NCI-H2196 (cell line): ENCODE results near the gene MYADM.
A peak's percentile ranks its signal among the peaks of the same experiment; 100 is the strongest.
"Not testable (repeated sequence)": the region's sequence is repeated elsewhere in the genome, so short reads cannot be mapped to it uniquely, and the experiment has no call there.

ENCODE experiments used
- DNase-seq: peaks from one replicate; lab custom pipeline; 2025; ENCODE audit not compliant: unreplicated experiment; lab: John Stamatoyannopoulos, UW

Gene MYADM

DNA sequence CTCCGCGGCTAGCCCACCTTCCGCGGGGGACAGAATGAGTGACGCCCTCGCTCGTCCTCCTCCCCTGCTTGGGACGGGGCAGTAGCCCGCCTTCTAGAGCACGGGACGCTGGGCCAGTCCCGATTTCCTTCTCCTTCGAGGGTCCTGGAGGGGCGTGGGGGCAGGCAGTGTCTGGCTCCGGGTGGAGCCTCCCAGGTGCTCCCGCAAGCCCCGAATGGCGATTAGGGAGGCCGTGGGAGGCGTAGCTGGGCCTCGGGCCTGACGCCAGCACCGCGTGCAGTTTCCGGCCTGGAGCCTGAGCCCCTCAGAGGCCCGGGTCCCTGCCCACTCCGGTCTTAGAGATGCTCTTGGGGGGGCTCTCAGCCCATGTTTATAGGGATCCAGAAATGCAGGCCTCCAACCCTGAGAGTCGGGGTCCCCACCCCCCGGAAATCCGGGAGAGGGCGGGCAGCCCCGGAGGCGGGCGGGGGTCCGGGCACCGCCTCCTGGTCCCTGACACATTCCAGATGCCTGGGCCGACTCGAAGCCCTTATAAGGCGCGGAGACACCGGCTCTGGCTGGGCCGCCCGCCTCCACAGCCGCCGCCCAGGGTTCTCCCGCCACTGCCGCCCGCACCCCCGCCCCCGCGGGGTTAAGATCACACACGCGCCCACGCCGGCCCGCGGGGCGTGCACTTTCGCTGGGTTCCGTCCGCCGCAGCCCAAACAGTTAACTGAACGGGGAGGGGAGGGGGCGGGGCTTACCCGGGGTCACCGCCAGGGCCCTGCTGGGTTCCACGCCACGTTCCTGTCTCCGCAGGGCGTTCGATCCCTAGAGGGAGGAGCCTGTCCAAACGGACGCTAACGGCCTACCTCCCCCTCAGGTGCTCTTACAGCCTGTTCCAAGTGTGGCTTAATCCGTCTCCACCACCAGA is 1.5 kb downstream of the MYADM start:
- DNase-seq = peak; percentile 70

GRCh38 chr19:53869805-53870484 is 2.3 kb downstream of the MYADM start:
- not testable (repeated sequence) for DNase-seq

DNA sequence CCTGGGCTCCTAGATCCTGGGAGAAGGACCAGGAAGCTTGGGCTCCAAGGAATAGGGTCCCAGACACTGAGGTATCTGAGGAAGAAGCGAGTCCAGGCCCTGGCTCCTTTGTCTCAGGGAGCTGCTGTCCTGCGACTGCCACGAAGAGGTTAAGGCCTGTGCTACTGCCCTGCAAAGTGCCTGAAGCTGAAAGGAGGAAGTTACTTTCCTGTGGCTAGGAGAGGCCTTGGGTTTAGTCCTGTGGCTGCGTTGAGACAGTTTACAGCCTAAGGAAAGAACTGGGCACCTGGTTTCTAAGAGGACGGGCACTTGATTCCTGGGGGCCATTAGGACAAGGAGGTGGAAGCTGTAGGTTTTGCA is 2.8 kb downstream of the MYADM start:
- DNase-seq = no peak

- DNase-seq = no peak
Observed at GRCh38 chr19:53871454-53871853, 3.8 kb downstream of the MYADM start.

DNA sequence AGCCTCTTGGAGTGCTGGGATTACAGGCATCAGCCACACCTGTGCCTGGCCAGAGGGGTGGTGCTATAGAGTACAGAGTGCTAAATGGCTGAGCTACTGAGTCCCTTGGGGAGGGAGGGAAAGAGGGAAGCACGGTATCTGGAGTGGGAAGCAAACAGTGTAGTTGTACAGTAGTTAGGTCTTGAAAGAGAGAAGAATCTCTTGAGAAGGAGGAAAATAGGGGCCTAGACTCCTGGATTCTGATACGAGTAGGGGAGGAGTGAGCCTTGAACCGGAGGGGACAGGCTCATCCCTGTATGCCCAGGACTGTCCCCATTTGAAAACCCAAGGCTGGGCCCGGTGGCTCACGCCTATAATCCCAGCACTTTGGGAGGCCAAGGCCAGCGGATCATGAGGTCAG is 5.1 kb downstream of the MYADM start:
- DNase-seq = no peak

GRCh38 chr19:53873773-53874605 is 6.3 kb downstream of the MYADM start:
- DNase-seq = no peak

DNA sequence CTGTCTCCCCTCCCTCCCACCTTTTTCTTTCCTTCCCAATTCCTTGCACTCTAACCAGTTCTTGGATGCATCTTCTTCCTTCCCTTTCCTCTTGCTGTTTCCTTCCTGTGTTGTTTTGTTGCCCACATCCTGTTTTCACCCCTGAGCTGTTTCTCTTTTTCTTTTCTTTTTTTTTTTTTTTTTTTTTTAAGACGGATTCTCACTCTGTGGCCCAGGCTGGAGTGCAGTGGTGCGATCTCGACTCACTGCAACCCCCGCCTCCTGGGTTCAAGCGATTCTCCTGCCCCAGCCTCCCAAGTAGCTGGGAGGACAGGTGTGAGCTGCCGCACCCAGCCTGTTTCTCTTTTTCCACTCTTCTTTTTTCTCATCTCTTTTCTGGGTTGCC is 6.9 kb downstream of the MYADM start:
- DNase-seq = no peak

- no peak for DNase-seq
Observed at GRCh38 chr19:53875602-53876325, 8.1 kb downstream of the MYADM start.

DNA sequence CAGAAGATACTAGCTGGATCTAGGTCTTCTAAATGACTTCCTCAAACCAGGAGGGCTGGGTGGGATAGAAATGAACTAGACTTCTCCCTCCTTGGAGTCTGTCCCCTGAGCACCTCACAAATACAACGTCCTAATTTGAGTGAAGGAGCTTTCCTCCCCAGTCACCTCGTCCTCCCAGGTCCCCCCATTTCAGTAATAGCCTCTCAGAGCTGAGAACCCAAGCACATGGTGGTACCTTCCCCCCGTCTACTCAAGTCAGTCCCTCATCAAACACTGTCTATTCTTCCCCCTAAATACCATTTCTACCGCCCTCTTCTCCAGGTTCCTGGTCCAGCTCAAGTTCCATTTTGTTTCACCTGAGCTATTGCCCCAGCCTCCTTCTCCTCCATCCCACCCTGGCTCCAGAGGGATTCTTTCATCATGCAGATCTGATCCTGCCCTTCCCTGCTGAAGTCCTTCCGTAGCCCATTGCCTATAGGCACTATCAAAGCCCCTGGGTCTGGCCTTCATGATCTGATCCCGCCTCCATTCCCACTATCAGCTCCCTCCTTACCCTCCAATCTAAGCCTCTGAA is 9.1 kb downstream of the MYADM start:
- no peak for DNase-seq

GRCh38 chr19:53877361-53877766 is 9.7 kb downstream of the MYADM start:
- no peak for DNase-seq

DNA sequence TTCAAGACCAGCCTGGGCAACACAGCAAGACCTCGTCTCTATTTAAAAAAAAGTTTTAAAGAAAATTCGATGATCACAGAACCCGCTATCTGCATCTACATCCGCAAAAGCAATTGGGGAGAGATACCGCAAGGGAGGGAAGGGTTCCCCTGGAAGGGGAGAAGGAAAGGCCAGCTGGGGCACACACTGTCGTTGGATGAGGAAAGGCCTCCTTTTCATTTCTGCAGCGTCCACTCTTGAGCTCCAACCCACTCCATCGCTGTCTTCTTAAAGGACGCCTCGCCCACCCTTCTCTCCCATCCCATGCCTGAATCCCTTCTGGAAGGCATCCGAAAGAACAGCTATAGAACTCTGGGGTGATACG is 11.1 kb downstream of the MYADM start:
- DNase-seq = no peak

DNA sequence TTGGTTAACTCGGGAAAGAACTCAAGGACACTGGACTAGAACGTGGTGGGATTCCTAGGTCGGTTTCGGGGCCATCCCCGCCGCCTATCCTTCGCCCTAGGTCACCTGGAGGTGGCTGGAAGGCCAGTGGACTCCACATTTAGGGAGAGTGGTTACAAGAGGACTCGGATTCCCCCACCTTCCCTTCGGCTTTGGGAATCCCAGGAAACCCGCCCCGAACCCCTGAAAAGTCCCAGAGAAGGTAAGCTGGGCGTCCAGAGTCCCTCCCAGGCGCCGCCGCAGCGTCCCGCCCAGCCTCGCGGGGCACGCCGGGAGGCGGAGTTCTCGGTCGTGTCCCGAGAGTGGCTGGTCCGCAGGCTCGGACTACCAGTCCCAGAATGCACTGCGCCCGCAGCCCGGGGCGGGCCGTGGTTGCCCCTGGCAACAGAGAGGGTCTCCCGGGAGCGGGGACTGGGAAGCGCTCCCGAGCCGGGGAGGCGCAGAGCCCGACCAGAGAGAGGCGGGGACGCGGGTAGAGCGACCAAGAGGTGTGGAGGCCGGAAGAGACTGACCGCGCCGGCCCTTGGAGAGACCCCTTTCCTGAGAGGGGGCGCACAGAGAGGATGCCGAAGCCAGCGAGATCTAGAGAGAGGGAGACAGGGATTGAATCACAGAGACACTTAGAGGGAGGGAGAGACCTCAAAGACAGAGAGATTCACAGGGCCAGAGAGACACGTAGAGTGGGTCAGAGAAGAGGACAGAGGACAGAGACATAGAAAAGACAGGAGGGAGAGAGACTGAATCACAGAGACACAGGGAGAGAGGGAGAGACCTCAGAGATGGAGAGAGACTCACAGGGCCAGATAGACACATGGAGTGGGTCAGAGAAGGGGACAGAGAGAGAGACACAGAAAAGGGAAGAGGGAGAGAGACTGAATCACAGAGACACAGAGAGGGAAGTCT is 11.7 kb downstream of the MYADM start:
- peak; percentile 84 for DNase-seq

DNA sequence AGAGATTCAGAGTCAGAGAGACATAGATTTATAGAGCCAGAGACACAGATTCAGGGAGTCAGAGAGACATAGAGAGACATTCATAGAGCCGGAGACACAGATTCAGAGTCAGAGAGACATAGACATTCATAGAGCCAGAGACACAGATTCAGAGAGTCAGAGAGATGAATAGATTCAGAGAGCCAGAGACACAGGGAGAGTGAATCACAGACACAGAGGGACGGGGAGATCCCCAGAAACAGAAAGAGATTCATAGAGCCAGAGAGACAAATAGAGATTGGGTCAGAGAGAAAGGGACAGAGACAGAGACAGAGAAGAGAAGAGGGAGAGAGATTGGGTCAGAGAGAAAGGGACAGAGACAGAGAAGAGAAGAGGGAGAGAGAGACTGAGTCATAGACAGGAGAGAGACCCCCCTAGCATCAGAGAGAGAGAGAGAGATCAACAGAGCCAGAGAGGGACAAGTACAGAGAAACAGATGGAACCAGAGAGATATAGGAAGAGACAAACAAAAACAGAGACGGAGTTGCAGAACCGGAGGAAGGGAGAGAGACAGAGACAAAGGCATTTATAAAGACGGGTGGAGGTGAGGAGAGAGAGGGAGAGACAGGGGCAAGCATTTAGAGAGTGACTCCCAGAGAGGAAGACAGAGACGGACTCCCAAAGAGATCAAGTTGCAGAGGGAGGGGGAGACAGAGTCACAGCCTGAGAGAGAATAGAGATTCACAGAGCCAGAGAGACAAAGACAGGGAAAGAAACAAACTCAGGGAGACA is 13.2 kb downstream of the MYADM start:
- DNase-seq = no peak

DNA sequence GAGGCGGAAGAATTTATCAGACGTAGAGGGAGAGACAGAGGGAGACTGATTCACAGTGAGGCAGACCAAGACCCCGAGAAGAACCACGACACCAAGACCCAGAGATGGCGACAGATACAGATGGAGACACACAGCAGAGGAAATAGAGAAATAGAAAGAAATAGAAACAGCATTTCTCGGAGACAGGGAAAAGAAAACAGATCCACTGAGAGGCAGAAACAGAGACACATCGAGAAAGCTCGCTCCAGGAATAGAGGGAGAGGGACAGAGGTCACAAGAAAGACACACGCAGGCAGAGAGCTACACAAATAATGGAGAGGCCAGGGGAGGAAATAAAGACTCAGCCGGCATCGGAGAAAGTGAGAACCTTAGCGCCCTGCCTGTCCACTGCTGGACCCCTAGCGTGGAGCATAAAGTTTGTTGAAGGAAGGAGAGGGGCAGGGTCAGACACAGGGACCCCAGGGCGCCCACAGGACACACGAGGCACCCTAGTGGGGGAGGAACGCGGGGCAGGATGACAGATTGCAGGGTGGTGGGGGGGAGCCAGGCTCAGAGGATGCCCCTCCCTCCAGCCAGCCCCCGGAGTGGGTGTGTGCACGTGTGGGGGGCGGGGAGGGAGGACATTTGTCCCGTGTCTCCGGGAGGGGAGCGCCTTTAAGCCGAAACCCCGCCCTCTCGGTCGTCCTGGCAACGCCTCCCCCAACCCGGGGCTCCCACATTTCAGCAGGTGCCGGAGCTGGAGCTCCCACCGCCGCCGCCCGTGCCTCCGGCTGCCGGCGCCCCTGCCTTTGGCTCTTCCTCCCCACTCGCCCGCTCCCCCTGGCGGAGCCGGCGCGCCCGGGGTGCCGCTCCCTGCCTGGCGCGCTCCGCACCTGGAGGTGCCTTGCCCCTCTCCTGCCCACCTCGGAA is 14.1 kb downstream of the MYADM start, which contains the start of gene PRKCG:
Gene PRKCG (plus strand): TSS at position 716 of the 909 bp plus-strand sequence. CDS start 298 bp downstream, outside the sequence.
- peak; percentile 44 for DNase-seq

GRCh38 chr19:53882391-53883050 is 14.8 kb downstream of the MYADM start:
- DNase-seq = no peak

GRCh38 chr19:53883231-53883661 is 15.6 kb downstream of the MYADM start:
- DNase-seq = no peak

DNA sequence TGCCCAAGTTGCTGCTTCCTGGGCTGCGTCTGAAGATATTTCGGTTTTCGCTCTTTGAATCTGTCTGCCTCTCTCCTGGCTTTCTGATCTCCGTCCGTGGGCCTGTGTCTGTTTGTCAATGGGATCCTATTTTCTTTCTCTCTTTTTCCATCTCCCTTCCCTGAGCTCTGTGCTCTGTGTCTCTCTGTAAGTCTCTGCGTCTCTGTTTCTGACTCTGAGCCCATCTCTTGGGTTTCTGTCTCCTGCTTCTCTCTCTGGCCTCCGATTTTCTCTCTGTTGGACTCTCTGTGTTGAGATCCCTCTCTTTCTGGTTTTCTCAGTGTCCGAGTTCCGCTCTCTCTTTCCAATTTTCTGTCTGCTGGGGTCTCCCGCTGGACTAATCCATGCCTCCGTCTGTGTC is 16.1 kb downstream of the MYADM start:
- no peak for DNase-seq
